SK-N-SH treated with all-trans-retinoic acid at 6 μM for 48 hours (cell line): Measurements from ENCODE around the gene THTPA.

Experiments
- ATAC-seq: fragments of 200-7000 bp; cut with Tn5 transposase; 3 replicates; pipeline ENCODE4 v1.9.1; 2020; ENCODE audit warnings: mild to moderate bottlenecking, moderate library complexity
- ARNTL ChIP-seq: fragments of 450-650 bp; formaldehyde crosslinking; IDR thresholded peaks from 2 replicates; pipeline ENCODE4 v1.5.0; 2020; ENCODE audit warnings: low read depth, mild to moderate bottlenecking, moderate library complexity, borderline replicate concordance
- BACH2 ChIP-seq: fragments of 250-450 bp; sonication (Bioruptor Pico); IDR thresholded peaks from 2 replicates; pipeline ENCODE4 v1.9.0; 2021; ENCODE audit warnings: mild to moderate bottlenecking, borderline replicate concordance
- CREB5 ChIP-seq: fragments of 250-450 bp; sonication (Bioruptor Pico); IDR thresholded peaks from 2 replicates; pipeline ENCODE4 v1.5.1; 2020; ENCODE audit warnings: low read depth, mild to moderate bottlenecking, moderate library complexity
- CSDC2 ChIP-seq: fragments of 250-450 bp; sonication (Bioruptor Pico); IDR thresholded peaks from 2 replicates; pipeline ENCODE4 v1.5.0; 2020; ENCODE audit warnings: mild to moderate bottlenecking, moderate library complexity
- ESRRG ChIP-seq: fragments of 250-450 bp; sonication (Bioruptor Pico); IDR thresholded peaks from 2 replicates; pipeline ENCODE4 v1.6.1; 2021; ENCODE audit warnings: mild to moderate bottlenecking
- ISL1 ChIP-seq: fragments of 250-450 bp; sonication (Bioruptor Pico); IDR thresholded peaks from 2 replicates; pipeline ENCODE4 v2.1.2; 2022; ENCODE audit warnings: mild to moderate bottlenecking, moderate library complexity
- PATZ1 ChIP-seq: fragments of 250-450 bp; sonication (Bioruptor Pico); IDR thresholded peaks from 2 replicates; pipeline ENCODE4 v1.8.0; 2020; ENCODE audit warnings: mild to moderate bottlenecking, moderate library complexity, borderline replicate concordance
- PPARA ChIP-seq: fragments of 250-450 bp; sonication (Bioruptor Pico); IDR thresholded peaks from 2 replicates; pipeline ENCODE4 v1.5.0; 2020; ENCODE audit warnings: mild to moderate bottlenecking, borderline replicate concordance
- RARB ChIP-seq: fragments of 250-450 bp; sonication (Bioruptor Pico); IDR thresholded peaks from 2 replicates; pipeline ENCODE4 v1.8.0; 2021; ENCODE audit warnings: mild to moderate bottlenecking, moderate library complexity
- SNAI2 ChIP-seq: fragments of 250-450 bp; sonication (Bioruptor Pico); IDR thresholded peaks from 2 replicates; pipeline ENCODE4 v1.5.0; 2020; ENCODE audit warnings: mild to moderate bottlenecking, moderate library complexity
- TCF4 ChIP-seq: fragments of 250-450 bp; sonication (Bioruptor Pico); IDR thresholded peaks from 2 replicates; pipeline ENCODE4 v1.8.0; 2021; ENCODE audit warnings: mild to moderate bottlenecking, moderate library complexity, borderline replicate concordance
- TOX ChIP-seq: fragments of 250-450 bp; sonication (Bioruptor Pico); IDR thresholded peaks from 2 replicates; pipeline ENCODE4 v1.8.0; 2021; ENCODE audit warnings: mild to moderate bottlenecking, moderate library complexity, borderline replicate concordance
- TSHZ2 ChIP-seq: fragments of 250-450 bp; sonication (Bioruptor Pico); IDR thresholded peaks from 2 replicates; pipeline ENCODE4 v1.5.0; 2020; ENCODE audit warnings: mild to moderate bottlenecking, moderate library complexity
- ZC3H10 ChIP-seq: fragments of 250-450 bp; sonication (Bioruptor Pico); IDR thresholded peaks from 2 replicates; pipeline ENCODE4 v1.5.1; 2021; ENCODE audit warnings: mild to moderate bottlenecking, moderate library complexity
- ZFP30 ChIP-seq: fragments of 450-650 bp; formaldehyde crosslinking; IDR thresholded peaks from 2 replicates; pipeline ENCODE4 v1.5.0; 2022; ENCODE audit warnings: mild to moderate bottlenecking, moderate library complexity
- ZNF565 ChIP-seq: fragments of 450-650 bp; formaldehyde crosslinking; conservative IDR thresholded peaks from 2 replicates; pipeline ENCODE4 v1.5.0; 2020; ENCODE audit warnings: low read depth, mild to moderate bottlenecking, moderate library complexity
- ZNF8 ChIP-seq: fragments of 450-650 bp; formaldehyde crosslinking; IDR thresholded peaks from 2 replicates; pipeline ENCODE4 v1.5.0; 2020; ENCODE audit warnings: mild to moderate bottlenecking, moderate library complexity
- TF ChIP-seq, protein P1 (sequence below): fragments of 250-450 bp; sonication (Bioruptor Pico); IDR thresholded peaks from 2 replicates; pipeline ENCODE4 v1.5.1; 2021; ENCODE audit warnings: mild to moderate bottlenecking, moderate library complexity

The THTPA gene

DNA sequence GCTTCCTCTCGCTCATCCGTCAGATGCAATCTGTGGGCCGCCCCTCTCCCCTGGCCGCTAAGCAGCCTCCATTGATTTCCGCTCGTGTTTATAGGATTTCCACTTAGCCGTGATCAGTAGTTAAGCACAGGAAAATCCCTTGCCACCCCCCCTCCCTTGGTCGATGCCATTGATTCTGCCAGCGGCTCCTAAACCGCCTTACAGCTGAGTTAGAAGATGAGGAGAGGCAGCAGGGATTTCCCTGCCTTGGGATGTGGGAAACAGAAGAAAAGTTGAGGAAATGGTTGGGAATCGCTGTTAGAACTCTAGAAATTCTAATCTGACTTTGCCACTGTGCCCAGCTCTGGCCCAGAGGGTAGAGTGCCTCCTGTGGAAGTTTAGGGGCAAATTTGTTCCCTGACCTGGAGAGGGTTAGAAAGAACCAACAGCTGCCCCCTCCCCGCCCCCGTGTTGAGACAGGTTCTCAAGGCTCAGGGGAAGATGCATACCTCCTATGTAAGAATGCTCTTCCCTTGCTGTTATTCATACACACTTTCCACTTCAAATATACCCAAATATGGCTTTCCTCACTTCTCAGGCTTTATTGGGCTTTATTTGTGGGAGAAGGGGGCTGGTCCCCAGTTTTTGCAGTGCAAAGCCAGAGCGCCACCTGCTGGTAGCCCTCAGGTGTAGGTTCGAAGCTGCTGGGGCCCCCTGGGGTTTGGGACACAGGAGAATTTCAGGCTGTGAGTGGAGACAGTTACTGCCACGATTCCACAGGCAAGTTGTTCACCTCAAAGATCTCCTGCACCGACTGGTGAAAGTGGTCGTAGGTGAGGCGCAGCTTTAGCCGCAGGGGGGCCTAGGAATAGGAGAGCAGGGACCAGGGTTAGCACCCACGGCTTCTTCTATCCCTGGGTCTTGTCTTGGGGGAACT lies 3.2 kb downstream of the THTPA start (continued):
- TF ChIP-seq, protein P1, sequence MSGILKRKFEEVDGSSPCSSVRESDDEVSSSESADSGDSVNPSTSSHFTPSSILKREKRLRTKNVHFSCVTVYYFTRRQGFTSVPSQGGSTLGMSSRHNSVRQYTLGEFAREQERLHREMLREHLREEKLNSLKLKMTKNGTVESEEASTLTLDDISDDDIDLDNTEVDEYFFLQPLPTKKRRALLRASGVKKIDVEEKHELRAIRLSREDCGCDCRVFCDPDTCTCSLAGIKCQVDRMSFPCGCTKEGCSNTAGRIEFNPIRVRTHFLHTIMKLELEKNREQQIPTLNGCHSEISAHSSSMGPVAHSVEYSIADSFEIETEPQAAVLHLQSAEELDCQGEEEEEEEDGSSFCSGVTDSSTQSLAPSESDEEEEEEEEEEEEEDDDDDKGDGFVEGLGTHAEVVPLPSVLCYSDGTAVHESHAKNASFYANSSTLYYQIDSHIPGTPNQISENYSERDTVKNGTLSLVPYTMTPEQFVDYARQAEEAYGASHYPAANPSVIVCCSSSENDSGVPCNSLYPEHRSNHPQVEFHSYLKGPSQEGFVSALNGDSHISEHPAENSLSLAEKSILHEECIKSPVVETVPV, result no peak
- no peak for TF ChIP-seq PPARA (CRISPR knock-in tag)

- no peak for ATAC-seq
- TF ChIP-seq, protein P1, result no peak
- TF ChIP-seq ZFP30 (CRISPR knock-in tag), result no peak
- TF ChIP-seq RARB, result no peak
- no peak for TF ChIP-seq TOX (CRISPR knock-in tag)
- no peak for TF ChIP-seq TSHZ2
- no peak for TF ChIP-seq CSDC2 (CRISPR knock-in tag)
- no peak for TF ChIP-seq BACH2 (CRISPR knock-in tag)
- TF ChIP-seq CREB5 (CRISPR knock-in tag), result no peak
- TF ChIP-seq PATZ1 (CRISPR knock-in tag), result no peak
- TF ChIP-seq ESRRG, result no peak
- no peak for TF ChIP-seq ARNTL
- no peak for TF ChIP-seq ZNF8
- no peak for TF ChIP-seq TCF4 (CRISPR knock-in tag)
- no peak for TF ChIP-seq ISL1 (CRISPR knock-in tag)
- TF ChIP-seq SNAI2, result no peak
- TF ChIP-seq, all 23 proteins: peak for 0
Measured at GRCh38 chr14:23559926-23560520, 4.0 kb downstream of the THTPA start.

DNA sequence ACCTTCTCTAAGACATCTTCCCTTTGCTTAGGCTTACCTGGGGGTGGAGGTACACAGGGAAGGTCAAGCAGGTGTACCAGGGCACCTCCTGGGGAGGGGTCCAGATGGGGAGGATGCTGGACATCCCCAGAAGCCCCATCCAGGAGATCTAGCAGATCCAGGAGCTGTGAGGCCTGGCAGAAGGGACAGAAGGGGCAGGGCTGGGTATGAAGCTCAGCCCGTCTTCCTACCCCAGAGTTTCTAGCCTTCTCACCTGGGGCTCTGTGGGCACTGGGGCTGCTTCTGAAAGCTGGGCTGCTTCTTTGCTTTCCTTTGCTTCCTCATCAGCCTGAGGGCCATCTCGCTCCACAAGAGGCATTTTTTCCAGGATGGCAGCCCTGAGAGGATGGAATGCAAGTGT lies 5.2 kb downstream of the THTPA start:
- TF ChIP-seq SNAI2 (no peak), ZC3H10 (CRISPR knock-in tag) (no peak), TCF4 (CRISPR knock-in tag) (no peak), ZNF565 (no peak), PPARA (CRISPR knock-in tag) (no peak)
- ATAC-seq, result no peak
